HuH-7 (cell line): ENCODE data around the gene BNIPL.
A peak's percentile ranks its signal among the peaks of the same experiment; 100 is the strongest.

Source experiments
- DNase-seq: peaks from one replicate; pipeline ENCODE4 v3.0.0; 2011; ENCODE audit warnings: low spot score

Gene BNIPL

GRCh38 chr1:151059109-151060006, 23.0 kb downstream of the BNIPL start, which contains the start of gene CDC42SE1:
CDC42SE1 (minus strand) TSS chr1:151059622; CDS start chr1:151055730, 3,892 bp downstream.
- DNase-seq, result peak; percentile 86

GRCh38 chr1:151060007-151060656, 23.7 kb downstream of the BNIPL start, which contains the start of gene MLLT11:
MLLT11 (plus strand) TSS chr1:151060397; CDS start chr1:151067225, 6,828 bp downstream.
- DNase-seq, result peak; percentile 65

- no peak for DNase-seq
These were observed 24.5 kb downstream of the BNIPL start for GRCh38 chr1:151060657-151061421.

GRCh38 chr1:151061704-151062103, 25.3 kb downstream of the BNIPL start:
- no peak for DNase-seq

- DNase-seq, result no peak
These were observed 26.5 kb downstream of the BNIPL start for GRCh38 chr1:151062741-151063371.

GRCh38 chr1:151065089-151065645, 28.8 kb downstream of the BNIPL start:
- no peak for DNase-seq

- no peak for DNase-seq
These were observed 30.8 kb downstream of the BNIPL start for GRCh38 chr1:151067185-151067584.

- no peak for DNase-seq
These were observed 32.7 kb downstream of the BNIPL start for GRCh38 chr1:151069103-151069486.

GRCh38 chr1:151070474-151071276, 34.3 kb downstream of the BNIPL start, which contains the start of gene GABPB2:
GABPB2 (plus strand) TSS chr1:151070761; CDS start chr1:151088190, 17,429 bp downstream.
- peak; percentile 70 for DNase-seq

- no peak for DNase-seq
These were observed 35.8 kb downstream of the BNIPL start for GRCh38 chr1:151072224-151072623.

GRCh38 chr1:151085953-151086559, 49.7 kb downstream of the BNIPL start:
- DNase-seq, result no peak
